Measurements from ENCODE around the gene CASKIN1. TPM values are rescaled to one million over a fixed set of nuclear protein-coding genes. Genes with fewer than 3 reads are reported as not detected.
A peak's percentile ranks its signal among the peaks of the same experiment; 100 is the strongest.

CASKIN1 gene
- total RNA-seq, 1 experiment from 2014 or later = 4.2 TPM

DNA sequence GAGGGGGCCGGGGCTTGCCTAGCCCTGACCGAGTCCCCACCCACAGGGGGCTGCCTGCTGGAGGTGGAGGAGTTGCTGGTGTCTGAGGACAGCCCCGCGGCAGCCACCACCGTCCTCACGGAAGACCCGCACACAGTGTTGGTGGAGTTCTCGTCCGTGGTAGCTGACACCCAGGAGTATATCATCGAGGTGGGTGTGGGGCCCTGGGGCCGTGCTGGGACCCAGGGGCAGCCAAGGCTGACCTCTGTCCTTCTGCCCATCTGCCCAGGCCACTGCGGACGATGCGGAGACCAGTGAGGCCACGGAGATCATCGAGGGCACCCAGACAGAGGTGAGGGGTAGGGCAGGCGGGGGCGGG is 38.4 kb upstream of the CASKIN1 start:
- no peak for DNase-seq (ENCODE audit: low spot score)
- in situ Hi-C loops (cut with HindIII; ENCODE audit: low sequenced_read_pairs) = no loop called here

DNA sequence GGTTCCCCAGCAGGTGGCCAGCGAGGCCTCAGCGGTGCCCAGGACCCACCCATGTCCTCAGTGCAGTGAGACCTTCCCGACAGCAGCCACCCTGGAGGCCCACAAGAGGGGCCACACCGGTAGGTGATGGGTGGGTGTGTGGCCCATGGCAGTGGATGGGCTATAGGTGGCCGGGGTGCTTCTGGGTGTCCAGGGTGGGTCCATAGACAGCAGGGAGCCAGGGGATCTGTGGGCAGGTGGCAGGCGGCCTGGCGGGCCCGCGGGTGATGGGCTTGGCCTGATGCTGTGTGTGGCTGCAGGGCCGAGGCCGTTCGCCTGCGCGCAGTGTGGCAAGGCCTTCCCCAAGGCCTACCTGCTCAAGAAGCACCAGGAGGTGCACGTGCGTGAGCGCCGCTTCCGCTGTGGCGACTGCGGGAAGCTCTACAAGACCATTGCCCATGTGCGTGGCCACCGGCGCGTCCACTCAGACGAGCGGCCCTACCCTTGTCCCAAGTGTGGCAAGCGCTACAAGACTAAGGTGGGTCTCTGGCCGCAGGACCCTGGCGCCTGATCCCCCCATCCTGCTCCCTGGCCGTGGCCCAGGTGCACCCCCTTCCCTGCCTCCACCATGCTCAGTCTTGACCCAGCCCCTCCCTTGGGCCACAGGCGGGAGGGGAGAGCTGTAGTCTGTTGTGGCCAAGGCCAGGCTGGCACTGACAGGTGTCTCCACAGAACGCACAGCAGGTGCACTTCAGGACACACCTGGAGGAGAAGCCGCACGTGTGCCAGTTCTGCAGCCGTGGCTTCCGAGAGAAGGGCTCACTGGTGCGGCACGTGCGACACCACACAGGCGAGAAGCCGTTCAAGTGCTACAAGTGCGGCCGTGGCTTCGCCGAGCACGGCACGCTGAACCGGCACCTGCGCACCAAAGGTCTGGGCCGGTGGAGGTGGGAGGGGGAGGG is 37.7 kb upstream of the CASKIN1 start:
- DNase-seq (ENCODE audit: low spot score) = no peak
- in situ Hi-C loops (cut with HindIII; ENCODE audit: low sequenced_read_pairs) = no loop called here

DNA sequence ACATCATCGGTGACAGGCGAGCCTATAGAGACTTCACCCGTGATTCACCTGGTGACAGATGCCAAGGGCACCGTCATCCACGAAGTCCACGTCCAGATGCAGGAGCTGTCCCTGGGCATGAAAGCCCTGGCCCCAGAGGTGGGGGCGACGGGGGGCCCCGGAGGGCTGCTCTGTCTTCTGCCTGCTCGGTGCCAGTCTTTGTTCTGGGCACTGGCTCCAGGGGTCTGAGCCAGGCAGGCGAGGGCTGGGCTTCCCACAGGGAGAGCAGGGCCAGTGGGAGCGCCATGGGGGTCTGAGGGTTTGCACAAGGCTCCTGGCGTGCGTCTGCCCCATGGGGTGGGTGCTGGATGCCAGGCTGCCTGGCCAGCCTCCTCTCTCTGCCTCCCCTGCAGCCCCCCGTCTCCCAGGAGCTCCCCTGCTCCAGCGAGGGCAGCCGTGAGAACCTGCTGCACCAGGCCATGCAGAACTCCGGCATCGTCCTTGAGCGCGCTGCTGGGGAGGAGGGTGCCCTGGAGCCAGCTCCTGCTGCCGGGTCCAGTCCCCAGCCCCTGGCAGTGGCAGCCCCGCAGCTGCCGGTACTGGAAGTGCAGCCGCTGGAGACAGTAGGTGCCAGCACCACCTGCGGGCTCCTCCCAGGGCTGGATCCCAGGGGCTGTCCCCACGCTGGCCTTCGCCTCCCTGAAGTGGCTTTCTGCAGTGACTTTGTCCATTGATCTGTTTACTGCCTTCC is 36.8 kb upstream of the CASKIN1 start:
- no peak for DNase-seq (ENCODE audit: low spot score)

DNA sequence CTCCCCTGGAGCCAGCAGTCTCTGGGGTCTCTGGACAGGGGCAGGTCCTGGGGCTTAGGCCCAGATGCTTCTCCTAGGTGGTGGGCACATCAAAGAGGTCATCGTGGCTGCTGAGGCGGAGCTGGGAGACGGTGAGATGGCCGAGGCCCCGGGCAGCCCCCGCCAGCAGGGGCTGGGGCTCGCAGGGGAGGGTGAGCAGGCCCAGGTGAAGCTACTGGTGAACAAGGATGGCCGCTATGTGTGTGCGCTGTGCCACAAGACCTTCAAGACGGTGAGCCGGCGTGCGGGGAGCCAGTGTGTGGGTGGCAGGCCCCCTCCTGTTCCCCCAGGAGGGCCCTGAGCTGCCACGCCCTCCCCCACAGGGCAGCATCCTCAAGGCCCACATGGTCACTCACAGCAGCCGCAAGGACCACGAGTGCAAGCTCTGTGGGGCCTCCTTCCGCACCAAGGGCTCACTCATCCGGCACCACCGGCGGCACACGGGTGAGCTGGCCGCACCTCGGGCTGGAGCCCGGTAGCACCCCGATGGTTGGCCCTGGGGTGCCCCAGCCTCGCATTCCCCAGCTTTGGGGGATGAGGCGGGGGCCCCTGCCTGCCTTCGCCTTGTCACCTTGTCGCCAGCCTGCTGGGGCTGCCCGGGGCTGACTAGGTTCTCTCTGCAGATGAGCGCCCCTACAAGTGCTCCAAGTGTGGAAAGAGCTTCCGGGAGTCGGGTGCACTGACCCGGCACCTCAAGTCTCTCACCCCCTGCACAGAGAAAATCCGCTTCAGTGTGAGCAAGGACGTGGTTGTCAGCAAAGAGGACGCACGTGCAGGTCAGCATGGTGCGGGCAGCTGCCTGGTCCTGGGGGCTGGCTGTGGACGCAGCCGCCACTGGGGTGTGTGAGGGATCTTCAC is 35.9 kb upstream of the CASKIN1 start:
- no peak for DNase-seq (ENCODE audit: low spot score)
- in situ Hi-C loops (cut with HindIII; ENCODE audit: low sequenced_read_pairs) = no loop called here

More for the DNA sequence above, 36.8 kb upstream of the CASKIN1 start:
- in situ Hi-C loops (cut with HindIII; ENCODE audit: low sequenced_read_pairs) = no loop called here

DNA sequence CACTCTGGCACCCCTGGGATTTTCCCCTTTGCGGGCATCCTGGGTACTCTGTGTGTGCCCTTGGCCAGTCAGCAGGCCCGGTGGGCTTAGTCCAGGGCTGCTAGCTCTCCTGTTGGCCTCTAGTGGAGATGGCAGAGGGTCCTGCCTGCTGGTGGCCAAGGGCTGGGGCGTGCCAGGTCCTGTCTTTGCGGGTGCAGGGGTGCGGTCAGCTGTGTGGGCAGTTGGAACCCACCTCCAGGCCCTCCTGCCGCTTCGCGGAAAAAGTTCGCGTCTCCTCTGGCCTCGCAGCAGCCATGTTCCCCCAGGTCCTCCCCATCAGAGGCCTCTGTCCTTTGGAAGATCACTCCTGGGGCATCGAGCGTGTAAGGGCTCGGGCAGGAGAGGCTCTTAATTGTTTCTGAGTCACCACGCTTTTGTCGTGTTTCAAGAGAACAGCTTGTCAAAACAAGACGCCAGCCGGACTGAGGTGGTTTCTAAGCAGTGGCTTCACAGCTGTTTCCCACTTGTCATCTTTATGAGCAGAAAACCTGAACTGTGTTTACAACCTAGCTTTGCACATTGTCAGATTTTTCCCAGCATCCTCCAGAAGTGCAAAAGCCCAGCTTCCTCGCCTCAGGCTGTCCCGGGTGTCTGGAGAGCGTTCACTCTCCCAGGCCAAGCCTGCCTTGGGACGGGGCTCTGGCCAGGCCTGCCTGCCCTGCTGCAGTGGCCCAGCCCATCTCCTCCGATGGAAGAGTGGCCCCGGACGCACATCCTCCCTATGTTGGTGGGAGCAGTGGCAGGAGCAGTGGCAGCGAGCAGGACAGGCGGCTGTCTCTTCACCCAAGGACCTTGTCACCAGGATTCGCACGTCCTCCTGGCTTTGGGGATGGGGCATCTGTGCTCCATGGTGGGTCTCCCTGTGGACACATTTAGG is 34.9 kb upstream of the CASKIN1 start:
- in situ Hi-C loops (cut with HindIII; ENCODE audit: low sequenced_read_pairs) = no loop called here
- no peak for DNase-seq (ENCODE audit: low spot score)

DNA sequence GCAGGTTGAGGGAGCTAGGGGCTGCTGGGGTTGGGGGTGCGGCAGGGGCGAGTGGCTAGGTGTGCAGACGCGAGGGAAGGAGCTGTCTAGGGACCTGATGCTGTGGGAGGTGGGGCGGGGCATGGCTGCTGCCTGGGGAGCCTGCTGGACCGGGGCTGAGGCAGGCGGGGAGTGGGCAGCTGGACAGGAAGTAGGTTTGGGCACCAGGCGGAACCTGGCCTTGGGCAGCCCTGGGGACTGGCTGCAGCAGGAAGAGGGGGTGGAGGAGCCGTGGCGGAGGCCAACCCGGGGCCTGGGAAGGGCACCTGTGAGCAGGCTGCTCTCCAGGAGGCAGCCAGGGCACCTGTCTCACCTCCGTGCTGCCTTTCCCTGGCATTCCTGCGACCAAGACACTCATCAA is 34.0 kb upstream of the CASKIN1 start:
- in situ Hi-C loops (cut with HindIII; ENCODE audit: low sequenced_read_pairs) = no loop called here
- DNase-seq (ENCODE audit: low spot score) = no peak

DNA sequence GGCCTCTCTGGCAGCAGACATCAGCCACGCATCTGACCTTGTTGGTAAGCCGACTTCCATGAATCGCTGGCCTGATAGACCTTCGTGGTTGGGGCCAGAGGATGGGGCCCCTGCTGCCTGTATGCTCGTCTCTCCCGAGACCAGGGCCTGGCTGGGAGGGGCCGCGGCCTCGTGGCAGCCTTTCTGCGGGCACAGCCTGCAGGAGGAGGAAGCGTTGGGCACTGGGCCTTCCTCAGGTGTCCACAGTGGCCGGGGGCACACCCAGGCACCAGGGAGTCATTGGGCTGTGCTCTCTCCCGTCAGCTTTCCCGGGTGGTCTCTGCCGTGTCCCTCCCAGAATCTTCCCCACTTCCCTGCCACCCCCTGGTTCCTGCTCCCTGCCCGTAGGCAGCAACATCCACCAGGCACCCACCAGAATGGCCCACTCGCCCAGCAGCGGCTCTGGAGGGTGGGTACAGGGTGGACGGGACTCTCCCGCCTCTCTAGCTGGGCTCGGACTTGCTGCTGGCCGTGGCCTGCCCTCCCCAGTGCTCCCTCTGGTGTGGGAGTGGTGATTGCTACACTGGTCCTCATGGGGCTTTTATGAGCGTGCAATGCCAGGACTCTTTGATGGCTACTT is 33.3 kb upstream of the CASKIN1 start:
- no peak for DNase-seq (ENCODE audit: low spot score)

DNA sequence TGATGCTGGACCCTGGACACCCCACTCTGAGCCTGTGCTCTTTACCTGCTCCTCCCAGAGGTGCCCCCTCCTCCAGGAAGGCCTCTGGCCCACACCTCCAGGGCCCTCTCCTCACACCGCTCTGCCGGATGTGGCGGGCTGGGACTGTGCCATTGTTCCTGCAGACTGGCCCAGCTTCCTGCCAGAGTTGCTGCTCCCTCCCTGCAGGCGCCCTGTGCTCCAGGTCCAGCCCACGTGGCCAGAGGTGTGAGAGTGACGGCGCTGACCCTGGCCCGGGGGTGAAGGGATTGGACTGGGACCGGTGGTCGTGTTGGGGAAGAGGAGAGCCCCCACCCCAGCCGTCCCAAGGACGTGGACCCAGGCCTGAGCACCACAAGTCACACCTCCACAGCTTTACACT is 32.7 kb upstream of the CASKIN1 start:
- DNase-seq (ENCODE audit: low spot score) = no peak
- in situ Hi-C loops (cut with HindIII; ENCODE audit: low sequenced_read_pairs) = no loop called here

More for the DNA sequence above, 33.3 kb upstream of the CASKIN1 start:
- in situ Hi-C loops (cut with HindIII; ENCODE audit: low sequenced_read_pairs) = no loop called here

DNA sequence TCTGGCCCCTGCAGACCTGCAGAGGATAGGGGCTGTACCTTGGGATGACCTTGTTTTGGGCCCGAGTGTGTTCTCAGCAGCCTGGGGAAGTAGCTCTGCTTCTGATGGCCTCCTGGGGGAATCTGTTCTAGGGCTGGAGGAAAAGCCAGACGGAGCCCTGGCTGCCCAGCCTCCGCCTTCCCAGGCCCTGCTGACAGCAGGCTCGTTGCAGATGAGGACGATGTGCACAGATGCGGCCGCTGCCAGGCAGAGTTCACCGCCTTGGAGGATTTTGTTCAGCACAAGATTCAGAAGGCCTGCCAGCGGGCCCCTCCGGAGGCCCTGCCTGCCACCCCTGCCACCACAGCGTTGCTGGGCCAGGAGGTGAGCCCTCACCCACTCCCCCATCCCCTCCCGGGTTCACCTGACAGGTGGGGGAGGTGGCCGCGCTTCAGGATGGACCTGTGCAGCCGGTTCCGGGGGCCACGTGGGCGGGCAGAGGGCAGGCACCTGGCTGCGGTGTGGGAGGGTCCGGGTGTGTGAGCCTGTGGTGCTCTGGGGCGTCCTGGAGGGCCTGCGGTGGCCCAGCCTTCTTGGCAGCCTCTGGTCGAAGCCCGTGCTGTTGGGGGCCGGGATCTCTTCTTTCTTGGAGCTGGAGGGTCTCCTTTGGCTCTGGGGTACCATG is 31.9 kb upstream of the CASKIN1 start:
- DNase-seq (ENCODE audit: low spot score) = no peak
- in situ Hi-C loops (cut with HindIII; ENCODE audit: low sequenced_read_pairs) = no loop called here

DNA sequence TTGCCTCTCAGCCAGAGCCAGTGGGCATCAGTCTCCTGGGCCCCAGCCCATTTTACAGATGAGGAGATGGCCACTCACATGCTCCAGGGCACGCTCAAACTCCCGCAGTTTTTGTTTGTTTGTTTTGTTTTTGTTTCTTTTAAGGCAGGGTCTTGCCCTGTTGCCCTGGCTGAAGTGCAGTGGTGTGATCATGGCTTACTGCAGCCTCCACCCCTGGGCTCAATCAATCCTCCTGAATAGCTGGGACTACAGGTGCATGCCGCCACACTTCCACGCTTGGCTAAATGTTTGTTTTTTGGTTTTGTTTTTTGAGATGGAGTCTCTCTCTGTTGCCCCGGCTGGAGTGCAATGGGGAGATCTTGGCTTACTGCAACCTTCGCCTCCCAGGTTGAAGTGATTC is 30.5 kb upstream of the CASKIN1 start:
- no peak for DNase-seq (ENCODE audit: low spot score)
- in situ Hi-C loops (cut with HindIII; ENCODE audit: low sequenced_read_pairs) = no loop called here

DNA sequence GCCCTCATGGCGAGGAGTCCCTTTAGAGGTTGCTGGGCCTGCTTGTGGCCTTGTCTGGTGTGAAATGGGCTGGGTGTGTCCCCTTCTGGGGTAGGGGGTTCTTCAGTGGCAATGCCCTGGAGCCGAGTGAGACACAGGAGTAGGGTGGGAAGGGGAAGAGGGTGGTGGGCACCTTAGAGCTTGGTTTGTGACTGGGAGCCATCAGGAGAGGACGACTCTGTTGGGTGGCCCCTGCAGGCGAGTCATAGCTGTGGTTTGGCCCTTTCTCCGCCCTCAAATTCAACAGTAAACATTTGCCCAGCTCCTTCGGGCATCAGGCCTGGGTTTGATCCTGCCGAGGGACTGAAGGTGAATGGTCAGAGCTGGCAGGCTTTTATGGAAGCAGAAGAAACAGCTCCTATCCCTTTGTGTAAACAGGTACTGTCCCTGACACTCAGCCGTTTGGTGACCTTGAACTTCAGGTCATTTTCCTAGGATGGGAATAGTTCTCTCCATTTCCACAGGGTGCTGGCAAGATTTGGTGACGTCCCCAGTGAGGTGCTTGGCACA is 29.9 kb upstream of the CASKIN1 start:
- in situ Hi-C loops (cut with HindIII; ENCODE audit: low sequenced_read_pairs) = no loop called here
- DNase-seq (ENCODE audit: low spot score) = no peak

DNA sequence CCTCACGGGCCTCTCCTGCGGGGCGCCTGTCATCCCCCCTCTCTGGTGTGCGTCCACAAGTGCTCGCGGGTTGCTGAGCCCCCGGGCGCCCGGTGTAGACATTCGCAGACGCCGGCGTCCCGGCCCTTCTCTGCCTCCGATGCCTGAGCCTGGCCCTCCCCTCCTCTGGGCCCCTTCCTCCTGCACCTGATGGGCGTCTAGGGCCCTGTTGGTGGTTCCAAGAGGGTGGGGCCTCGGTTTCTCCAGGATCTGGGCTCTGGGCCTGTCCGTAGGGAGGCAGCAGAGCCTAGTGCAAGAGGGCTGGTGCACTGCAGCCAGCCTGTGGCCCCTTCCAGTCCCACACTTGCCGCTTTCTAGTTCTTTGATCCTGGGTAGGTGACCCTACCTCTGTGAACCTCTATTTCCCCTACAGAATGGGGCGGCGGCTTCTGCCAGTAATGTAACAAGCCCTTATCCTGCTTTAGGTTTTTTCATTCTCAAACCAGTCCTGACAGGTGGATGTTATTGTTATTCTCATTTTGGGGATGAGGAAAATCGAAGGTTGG is 27.6 kb upstream of the CASKIN1 start:
- in situ Hi-C loops (cut with HindIII; ENCODE audit: low sequenced_read_pairs) = no loop called here
- peak; percentile 51 for DNase-seq (ENCODE audit: low spot score)

DNA sequence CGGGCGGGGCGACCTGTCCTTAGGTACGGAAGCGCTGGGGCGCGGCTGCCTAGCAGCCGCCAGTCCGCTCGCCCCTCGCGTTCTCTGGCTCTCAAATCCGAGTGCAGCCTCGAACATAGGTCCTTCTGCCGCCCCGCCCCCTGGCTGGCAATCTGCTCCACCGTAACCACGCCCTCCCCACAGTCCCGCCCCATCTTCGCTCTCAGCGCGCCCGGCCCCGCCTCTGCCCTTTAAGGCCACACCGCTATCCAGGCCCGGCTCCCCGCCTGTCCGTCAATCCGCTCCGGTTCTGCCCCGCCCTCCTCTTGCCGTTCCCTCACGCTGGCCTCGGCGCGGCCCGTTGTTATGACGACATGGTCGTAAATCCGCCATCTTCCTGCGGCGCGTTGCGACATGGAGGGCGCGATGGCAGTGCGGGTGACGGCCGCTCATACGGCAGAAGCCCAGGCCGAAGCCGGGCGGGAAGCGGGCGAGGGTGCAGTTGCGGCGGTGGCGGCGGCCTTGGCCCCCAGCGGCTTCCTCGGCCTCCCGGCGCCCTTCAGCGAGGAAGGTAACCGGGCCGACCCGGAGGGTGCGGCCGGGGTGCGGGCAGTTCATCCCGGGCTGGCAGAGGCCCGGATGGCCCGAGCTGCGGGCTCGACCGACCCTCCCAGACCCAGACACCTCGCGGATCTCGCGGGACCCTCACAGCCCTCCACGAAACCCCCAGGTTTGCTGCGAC is 27.0 kb upstream of the CASKIN1 start, which contains the start of gene E4F1:
Gene E4F1 (plus strand): TSS at position 371 of the 721 bp plus-strand sequence. CDS start 23 bp downstream, at position 394.
- peak; percentile 99 for DNase-seq (ENCODE audit: low spot score)
- in situ Hi-C loops (cut with HindIII; ENCODE audit: low sequenced_read_pairs) = no loop called here

DNA sequence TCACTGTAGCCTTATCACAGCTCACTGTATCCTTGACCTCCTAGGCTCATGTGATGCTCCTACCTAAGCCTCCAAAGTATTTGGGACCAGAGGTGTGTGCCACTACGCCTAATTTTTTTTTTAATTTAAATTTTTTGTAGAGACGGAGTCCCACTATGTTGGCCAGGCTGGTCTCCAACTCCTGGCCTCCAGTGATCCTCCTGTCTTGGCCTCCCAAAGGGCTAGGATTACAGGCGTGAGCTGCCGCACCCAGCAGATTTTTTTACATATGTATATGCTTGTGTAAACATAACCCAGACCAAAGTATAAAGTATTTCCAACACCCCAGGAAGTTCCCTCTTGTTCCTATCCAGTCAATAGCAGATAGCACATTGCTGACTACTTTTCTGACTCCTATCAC is 19.9 kb upstream of the CASKIN1 start:
- DNase-seq (ENCODE audit: low spot score) = no peak
- in situ Hi-C loops (cut with HindIII; ENCODE audit: low sequenced_read_pairs) = no loop called here

DNA sequence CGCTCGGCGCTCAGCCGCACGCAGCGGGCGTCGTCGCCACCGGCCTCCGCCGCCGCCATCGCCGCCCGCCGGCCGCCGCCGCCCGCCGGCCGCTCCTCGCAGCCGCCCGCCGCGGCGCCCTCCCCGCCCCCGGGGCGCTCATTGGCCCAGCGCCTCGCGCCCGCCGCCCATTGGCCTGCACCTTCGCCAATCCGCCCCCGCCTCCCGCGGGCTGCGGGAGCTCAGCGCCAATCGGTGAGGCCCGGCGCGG is 18.2 kb upstream of the CASKIN1 start, which contains the start of gene PGP:
Gene PGP (minus strand): TSS at position 122 of the 250 bp plus-strand sequence. CDS start 63 bp downstream, at position 59.
- no peak for DNase-seq (ENCODE audit: low spot score)
- in situ Hi-C loops (cut with HindIII; ENCODE audit: low sequenced_read_pairs) = no loop called here

Measured in G401 (cell line).